Islet precursor cell (in vitro differentiated cells): ENCODE measurements around the gene MAP3K2.
A peak's percentile ranks its signal among the peaks of the same experiment; 100 is the strongest.

ENCODE experiments used
- DNase-seq: peaks from one replicate; pipeline ENCODE4 v3.0.0-alpha.2; 2018

MAP3K2 gene

DNA sequence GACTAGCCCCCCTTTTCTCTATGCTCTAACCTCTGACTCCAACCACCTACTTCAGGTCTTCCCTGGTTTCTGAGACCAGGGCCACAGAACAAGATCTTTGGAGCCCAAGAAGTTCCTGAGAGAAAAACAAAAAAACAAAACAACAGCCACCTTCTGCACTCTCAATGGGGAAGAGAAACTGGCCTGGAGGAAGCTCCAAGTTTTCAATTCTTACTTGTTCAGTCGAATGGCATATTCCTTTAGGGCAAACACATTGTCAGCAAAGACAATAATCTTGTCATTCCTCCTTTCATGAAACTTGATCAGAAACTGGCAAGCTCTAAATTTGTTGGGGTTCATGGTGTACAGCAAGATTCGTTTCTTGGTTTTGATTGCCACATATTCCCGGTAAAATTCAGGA, 108.8 kb downstream of the MAP3K2 start:
- no peak for DNase-seq

DNA sequence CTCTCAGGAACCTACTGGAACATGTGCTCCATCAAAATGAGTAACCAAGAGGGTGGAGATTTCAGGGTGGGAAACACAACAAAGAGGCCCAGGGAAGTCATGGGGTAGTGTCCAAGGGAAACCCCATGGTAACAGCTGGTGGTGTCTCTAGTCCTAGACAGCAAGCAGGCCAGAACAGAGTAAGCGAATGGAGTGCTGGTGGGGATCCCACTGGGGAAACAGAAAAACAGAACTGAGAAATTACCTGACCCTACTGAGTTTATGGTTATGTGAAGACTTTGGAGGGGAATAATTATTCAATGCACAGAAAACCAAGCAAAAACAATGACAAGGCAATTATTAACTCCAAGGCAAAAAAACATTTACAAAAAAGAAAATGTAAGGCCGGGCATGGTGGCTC, 110.7 kb downstream of the MAP3K2 start:
- DNase-seq, result peak; percentile 17

DNA sequence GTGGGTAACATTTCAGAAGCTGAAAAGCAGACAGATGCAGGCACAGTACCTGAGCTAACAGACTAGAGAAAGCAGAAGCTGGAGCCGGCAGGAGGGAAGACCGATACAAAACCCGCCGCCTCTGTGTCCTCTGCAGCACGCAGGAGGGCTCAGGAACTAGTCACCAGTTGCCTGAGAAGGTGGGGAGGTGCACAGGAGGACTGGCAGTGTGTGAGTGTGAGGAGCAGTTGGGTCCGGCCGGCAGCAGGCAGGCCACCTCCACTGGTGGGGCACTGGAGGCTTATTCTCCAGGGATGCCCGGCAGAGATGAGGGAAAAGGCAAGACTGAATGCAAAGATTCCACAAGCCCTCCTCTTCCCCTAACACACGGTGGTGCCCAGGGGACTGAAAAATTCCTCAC, 112.0 kb downstream of the MAP3K2 start:
- peak; percentile 21 for DNase-seq

DNA sequence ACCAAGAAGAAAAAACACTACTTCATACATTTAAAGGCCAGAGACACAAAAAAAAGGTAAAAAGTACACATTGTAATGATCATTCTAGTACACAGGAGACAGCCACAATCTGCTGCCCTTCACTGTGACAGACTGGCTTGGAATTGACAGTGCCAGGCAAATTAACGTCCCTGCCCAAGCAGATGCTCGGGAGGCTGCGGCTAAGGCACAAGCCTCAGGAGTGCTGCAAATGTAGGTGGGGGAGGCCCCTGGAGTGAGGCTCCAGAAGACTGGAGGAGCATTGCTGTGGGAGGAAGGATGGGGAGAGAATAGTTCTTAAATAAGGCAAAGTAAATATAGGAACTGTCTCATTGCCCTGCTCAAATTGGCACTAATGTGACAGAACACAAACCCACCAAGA, 112.4 kb downstream of the MAP3K2 start:
- peak; percentile 23 for DNase-seq

DNA sequence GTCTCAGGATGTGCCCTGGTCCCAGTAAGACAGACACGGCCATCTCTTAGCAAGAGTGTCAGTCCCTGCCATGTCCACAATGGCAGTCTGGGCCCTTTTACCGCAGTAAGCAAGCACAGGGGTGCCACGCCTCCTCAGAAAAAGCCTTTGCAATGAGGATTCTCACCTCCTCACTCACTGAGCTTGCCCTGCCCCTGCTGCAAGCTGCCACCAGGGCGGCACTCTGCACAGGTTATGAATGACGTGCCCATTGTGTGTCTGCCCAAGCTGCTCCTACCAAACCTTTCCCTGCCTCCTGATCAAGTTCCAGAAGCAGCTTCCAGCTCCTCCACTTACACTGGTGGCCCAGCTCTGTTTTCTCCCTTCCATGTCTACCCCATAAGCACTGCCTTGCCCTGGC, 117.1 kb downstream of the MAP3K2 start:
- DNase-seq, result no peak

DNA sequence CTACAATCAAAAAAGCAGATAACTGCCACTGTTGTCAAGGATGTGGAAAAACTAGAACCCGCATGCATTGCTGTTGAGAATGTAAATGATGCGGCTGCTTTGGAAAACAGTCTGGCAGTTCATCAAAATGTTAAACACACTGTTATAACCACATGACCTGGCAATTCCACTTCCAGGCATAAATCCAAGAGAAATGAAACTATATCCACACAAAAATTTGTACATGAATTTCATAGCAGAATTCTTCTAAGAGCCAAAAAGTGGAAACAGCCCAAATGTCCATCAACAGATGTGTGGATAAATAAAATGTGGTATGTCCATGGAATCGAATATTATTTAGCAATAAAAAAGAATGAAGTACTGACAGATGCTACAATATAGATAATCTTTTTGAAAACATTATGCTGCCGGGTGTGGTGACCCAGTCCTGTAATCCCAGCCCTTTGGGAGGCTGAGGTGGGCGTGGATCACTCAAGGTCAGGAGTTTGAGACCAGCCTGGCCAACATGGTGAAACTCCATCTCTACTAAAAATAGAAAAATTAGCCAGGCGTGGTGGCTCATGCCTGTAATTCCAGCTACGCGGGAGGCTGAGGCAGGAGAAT, 125.9 kb downstream of the MAP3K2 start:
- DNase-seq, result no peak

DNA sequence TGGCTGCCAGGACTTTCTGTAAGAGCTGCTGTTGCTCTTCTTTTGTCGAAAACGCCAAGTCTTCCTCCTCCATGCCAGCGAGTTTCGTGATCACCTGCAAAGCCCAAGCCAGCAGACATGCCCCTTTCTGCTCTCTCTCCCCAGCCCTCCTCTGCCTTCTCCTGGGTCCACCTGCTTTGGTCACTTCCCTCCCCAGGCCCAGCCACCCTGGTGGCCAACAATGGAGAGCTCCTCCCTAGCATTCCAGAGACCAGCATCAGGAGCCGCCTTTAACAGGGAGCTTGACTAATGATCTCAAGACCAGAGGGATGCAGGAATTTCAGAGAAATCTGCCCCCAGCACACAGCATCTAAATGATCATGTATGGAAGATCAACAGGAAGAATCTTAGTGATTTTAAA, 128.4 kb downstream of the MAP3K2 start:
- DNase-seq, result peak; percentile 51

DNA sequence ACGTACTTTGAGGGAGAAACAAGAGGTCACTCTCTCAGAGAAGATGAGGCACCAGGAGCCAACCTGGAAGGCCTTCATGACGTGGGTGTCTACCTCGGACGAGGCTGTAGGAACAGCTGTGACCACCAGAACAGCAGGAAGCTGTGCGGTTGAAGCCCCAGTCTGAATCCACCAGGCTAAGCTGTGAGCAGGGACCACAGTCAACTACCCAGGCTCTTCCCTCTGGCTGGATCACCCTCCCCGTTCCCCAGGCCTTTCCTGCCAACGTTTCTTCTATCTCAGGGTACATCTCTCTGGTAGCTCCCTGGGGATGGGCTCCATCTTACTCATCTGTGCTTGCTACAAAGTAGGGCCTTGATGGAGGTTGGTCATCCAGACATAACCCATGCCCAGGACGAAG, 130.9 kb downstream of the MAP3K2 start:
- DNase-seq, result no peak

DNA sequence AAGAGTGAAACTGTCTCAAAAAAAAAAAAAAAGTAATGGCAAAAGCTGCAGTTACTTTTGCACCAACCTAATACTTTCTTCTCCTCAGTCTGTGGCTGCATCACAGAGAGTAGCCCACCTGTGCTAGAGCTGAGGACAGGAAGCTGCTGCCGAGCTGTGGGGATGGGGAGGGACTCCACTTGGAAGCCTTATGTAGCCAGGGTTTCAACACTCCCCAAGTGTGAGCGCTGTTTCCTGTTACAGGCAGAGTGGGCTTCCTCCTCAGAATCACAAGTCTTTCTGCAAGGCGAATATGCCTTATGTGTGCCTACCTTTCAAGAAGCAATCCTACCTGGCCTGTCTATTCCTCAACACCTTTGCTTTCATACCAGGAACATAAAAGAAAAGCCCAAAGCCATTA, 131.4 kb downstream of the MAP3K2 start:
- no peak for DNase-seq

DNA sequence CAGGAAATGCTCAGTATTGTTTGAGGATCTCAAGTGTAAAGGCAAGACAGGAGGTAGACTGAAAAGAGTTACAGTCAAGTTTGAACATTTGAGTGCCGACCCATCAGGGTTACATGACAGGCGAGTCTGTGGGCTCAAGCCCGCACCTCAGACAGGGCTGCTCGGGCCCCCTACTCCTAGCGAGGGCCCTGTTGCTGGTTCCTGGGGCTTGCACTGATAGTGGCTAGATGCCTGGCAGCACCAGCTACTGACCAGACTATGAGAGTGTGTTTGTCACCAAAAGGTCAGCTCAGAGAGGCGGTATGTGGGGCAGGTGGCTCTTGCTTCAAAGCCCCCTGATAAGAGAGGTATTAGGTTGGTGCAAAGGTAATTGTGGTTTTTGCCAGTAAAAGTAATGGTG, 132.1 kb downstream of the MAP3K2 start:
- peak; percentile 59 for DNase-seq

DNA sequence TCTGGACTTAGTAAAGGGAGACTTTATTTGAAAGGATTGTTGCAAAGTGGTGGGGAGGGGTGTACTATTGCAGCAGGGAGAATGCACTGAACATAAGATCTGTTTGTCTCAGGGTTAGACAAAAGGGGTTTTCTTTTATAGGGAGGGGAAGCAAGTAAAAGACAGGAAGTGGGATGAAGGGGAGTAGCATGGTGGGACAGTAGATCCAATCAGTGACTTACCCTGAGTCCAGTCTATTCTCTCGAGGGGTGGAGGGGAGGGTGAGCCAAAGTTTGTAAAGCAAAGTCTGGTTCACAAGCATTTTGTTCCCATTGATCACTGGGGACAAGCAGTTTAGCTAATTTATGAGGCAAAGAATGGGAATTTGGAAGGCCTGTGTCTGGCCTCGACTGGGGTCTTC, 132.6 kb downstream of the MAP3K2 start:
- DNase-seq, result peak; percentile 93

DNA sequence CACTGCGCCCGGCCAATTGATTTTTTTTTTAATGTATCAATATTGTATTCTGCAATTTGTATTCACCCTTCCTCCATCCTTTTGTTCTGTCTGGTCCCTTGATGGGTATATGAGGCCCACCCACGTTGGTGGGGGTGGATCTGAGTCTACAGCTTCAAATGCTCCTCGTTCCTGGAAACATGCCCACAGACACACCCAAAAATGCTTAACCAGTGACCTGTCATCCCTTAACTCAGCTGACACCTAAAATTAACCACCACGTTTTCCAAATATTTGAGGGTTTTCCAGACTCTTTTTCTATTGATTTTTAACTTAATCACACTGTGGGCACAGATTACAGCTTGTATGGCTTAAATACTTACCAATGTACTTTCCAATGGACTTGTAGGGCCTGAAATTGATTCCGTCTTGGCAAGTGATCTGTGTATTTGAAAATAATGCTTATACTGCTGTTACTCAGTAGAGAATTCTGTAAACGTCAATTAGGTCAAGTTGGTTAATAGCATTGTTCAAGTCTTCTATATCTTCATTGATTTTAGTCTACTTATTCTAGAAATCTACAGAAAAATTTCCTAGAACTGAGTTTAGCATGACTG, 133.3 kb downstream of the MAP3K2 start:
- peak; percentile 67 for DNase-seq
